ENCODE data around the gene TRMT1L.

- TF ChIP-seq POLR2A (IDR thresholded peaks at IDR 0.05; ENCODE audit: low read length), result no peak
- TF ChIP-seq GATA1 (IDR thresholded peaks at IDR 0.05; ENCODE audit: low read depth, low read length), result no peak
These were observed 44.4 kb downstream of the TRMT1L start for GRCh38 chr1:185112356-185112755.

Data from erythroblast (primary cell).